WTC11 (cell line): ENCODE results near the gene FARP2.

Experiments
- ATF1 ChIP-seq: sonication (generic); formaldehyde crosslinking; IDR thresholded peaks from 2 replicates; pipeline ENCODE4 v1.8.1; 2023; ENCODE audit warnings: mild to moderate bottlenecking, moderate library complexity, missing genetic modification reagents
- CREB1 ChIP-seq: sonication (generic); formaldehyde crosslinking; IDR thresholded peaks from 2 replicates; pipeline ENCODE4 v1.8.0; 2023; ENCODE audit warnings: mild to moderate bottlenecking, missing genetic modification reagents
- ESRRA ChIP-seq: sonication (generic); formaldehyde crosslinking; IDR thresholded peaks from 2 replicates; pipeline ENCODE4 v1.8.1; 2022; ENCODE audit warnings: mild to moderate bottlenecking, missing genetic modification reagents, borderline replicate concordance
- RORB ChIP-seq: fragments of 250-450 bp; sonication (Bioruptor Pico); IDR thresholded peaks from 2 replicates; pipeline ENCODE4 v1.9.0; 2021; ENCODE audit warnings: mild to moderate bottlenecking
- SP1 ChIP-seq: sonication (generic); formaldehyde crosslinking; conservative IDR thresholded peaks from 2 replicates; pipeline ENCODE4 v1.8.1; 2022; ENCODE audit warnings: missing genetic modification reagents
- TF ChIP-seq, protein P1 (sequence below): sonication (generic); formaldehyde crosslinking; IDR thresholded peaks from 2 replicates; pipeline ENCODE4 v1.8.0; 2022; ENCODE audit warnings: mild to moderate bottlenecking, missing genetic modification reagents
- TF ChIP-seq, protein P2 (sequence below): sonication (generic); formaldehyde crosslinking; conservative IDR thresholded peaks from 2 replicates; pipeline ENCODE4 v1.8.1; 2022; ENCODE audit warnings: mild to moderate bottlenecking, missing genetic modification reagents
- TF ChIP-seq, protein P3 (sequence below): sonication (generic); formaldehyde crosslinking; IDR thresholded peaks from 2 replicates; pipeline ENCODE4 v1.8.1; 2022; ENCODE audit warnings: missing genetic modification reagents, borderline replicate concordance
- TF ChIP-seq, protein P4 (sequence below): fragments of 200-600 bp; IDR thresholded peaks from 2 replicates; pipeline ENCODE4 v1.8.0; 2022; ENCODE audit warnings: antibody characterized with exemption
- TF ChIP-seq, protein P5 (sequence below): fragments of 250-450 bp; sonication (Bioruptor Pico); IDR thresholded peaks from 2 replicates; pipeline ENCODE4 v1.8.0; 2021; ENCODE audit warnings: mild to moderate bottlenecking

DNA sequence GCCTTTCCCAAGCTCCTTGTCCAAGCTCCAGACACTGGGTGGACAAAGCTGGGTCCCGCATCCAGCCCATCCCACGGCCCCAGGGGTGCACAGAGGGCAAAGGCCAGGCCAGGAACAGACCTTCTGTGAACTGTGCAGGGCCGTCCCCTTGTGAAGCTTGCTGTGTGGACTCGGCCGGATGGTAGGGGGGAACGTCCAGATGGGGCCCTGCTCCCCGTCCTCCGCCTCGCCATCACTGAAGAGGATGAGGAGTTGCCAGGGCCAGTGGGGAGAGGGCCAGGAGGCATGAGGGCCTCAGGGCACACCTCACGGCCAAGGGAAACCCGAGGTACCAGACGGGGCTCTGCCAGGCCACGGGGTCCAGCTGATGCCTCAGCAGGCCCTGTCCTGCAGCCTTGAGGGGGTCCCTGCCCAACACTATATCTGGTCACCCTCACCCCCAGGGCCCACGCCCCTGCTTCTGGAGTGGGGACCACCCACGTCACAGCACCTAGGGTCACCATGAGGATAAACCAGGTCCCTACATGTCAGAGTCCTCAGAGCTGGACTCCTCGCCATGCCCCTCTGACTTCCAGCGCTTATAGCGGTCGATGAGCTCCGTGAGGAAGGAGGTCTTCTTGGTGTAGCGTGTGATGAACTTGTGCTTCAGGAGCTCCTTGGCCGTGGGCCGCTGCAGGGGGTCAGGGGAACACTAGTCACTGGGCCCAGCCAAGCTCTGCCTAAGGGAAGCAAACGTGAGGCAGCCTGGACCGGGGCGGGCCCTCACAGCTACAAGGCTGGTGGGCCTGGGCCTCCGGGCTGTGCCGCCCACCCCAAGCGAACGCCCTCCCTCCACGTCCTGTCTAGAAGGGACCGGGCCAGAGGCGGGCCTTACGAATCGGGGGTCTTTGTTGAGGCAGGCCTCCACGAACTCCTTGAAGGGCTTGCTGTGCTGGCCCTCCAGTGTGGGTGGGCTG, 142.3 kb downstream of the FARP2 start:
- TF ChIP-seq CREB1 (CRISPR knock-in tag) (no peak), ESRRA (no peak), RORB (CRISPR knock-in tag) (no peak), SP1 (no peak), ATF1 (no peak)
- TF ChIP-seq, protein P1, sequence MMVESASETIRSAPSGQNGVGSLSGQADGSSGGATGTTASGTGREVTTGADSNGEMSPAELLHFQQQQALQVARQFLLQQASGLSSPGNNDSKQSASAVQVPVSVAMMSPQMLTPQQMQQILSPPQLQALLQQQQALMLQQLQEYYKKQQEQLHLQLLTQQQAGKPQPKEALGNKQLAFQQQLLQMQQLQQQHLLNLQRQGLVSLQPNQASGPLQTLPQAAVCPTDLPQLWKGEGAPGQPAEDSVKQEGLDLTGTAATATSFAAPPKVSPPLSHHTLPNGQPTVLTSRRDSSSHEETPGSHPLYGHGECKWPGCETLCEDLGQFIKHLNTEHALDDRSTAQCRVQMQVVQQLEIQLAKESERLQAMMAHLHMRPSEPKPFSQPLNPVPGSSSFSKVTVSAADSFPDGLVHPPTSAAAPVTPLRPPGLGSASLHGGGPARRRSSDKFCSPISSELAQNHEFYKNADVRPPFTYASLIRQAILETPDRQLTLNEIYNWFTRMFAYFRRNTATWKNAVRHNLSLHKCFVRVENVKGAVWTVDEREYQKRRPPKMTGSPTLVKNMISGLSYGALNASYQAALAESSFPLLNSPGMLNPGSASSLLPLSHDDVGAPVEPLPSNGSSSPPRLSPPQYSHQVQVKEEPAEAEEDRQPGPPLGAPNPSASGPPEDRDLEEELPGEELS (CRISPR knock-in tag), result no peak
- TF ChIP-seq, protein P2, sequence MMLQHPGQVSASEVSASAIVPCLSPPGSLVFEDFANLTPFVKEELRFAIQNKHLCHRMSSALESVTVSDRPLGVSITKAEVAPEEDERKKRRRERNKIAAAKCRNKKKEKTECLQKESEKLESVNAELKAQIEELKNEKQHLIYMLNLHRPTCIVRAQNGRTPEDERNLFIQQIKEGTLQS (CRISPR knock-in tag), result no peak
- TF ChIP-seq, protein P3, sequence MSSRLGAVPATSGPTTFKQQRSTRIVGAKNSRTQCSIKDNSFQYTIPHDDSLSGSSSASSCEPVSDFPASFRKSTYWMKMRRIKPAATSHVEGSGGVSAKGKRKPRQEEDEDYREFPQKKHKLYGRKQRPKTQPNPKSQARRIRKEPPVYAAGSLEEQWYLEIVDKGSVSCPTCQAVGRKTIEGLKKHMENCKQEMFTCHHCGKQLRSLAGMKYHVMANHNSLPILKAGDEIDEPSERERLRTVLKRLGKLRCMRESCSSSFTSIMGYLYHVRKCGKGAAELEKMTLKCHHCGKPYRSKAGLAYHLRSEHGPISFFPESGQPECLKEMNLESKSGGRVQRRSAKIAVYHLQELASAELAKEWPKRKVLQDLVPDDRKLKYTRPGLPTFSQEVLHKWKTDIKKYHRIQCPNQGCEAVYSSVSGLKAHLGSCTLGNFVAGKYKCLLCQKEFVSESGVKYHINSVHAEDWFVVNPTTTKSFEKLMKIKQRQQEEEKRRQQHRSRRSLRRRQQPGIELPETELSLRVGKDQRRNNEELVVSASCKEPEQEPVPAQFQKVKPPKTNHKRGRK, result no peak
- TF ChIP-seq, protein P4, sequence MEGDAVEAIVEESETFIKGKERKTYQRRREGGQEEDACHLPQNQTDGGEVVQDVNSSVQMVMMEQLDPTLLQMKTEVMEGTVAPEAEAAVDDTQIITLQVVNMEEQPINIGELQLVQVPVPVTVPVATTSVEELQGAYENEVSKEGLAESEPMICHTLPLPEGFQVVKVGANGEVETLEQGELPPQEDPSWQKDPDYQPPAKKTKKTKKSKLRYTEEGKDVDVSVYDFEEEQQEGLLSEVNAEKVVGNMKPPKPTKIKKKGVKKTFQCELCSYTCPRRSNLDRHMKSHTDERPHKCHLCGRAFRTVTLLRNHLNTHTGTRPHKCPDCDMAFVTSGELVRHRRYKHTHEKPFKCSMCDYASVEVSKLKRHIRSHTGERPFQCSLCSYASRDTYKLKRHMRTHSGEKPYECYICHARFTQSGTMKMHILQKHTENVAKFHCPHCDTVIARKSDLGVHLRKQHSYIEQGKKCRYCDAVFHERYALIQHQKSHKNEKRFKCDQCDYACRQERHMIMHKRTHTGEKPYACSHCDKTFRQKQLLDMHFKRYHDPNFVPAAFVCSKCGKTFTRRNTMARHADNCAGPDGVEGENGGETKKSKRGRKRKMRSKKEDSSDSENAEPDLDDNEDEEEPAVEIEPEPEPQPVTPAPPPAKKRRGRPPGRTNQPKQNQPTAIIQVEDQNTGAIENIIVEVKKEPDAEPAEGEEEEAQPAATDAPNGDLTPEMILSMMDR, result no peak
- TF ChIP-seq, protein P5, sequence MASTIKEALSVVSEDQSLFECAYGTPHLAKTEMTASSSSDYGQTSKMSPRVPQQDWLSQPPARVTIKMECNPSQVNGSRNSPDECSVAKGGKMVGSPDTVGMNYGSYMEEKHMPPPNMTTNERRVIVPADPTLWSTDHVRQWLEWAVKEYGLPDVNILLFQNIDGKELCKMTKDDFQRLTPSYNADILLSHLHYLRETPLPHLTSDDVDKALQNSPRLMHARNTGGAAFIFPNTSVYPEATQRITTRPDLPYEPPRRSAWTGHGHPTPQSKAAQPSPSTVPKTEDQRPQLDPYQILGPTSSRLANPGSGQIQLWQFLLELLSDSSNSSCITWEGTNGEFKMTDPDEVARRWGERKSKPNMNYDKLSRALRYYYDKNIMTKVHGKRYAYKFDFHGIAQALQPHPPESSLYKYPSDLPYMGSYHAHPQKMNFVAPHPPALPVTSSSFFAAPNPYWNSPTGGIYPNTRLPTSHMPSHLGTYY (CRISPR knock-in tag), result no peak
